GM21526 (cell line): ENCODE results near the gene FAM107B.

Experiments
- ATAC-seq: cut with Tn5 transposase; IDR thresholded peaks from one replicate; pipeline ENCODE4 v1.9.1; 2021; ENCODE audit warnings: moderate library complexity; ENCODE audit not compliant: unreplicated experiment, low FRiP score

FAM107B gene

GRCh38 chr10:14477408-14477710 is 297.3 kb downstream of the FAM107B start:
- no peak for ATAC-seq

- no peak for ATAC-seq
These were observed 297.9 kb downstream of the FAM107B start for GRCh38 chr10:14476641-14477407.

- no peak for ATAC-seq
These were observed 298.7 kb downstream of the FAM107B start for GRCh38 chr10:14476006-14476405.

- ATAC-seq = no peak
These were observed 300.0 kb downstream of the FAM107B start for GRCh38 chr10:14474656-14475055.

- ATAC-seq = no peak
These were observed 303.8 kb downstream of the FAM107B start for GRCh38 chr10:14470920-14471319.

GRCh38 chr10:14468726-14469125 is 306.0 kb downstream of the FAM107B start:
- no peak for ATAC-seq
